ENCODE measurements around the gene ZNRD2.

The ZNRD2 gene

GRCh38 chr11:65610404-65610803, 40.1 kb downstream of the ZNRD2 start:
- DNase-seq (ENCODE audit: low spot score): no peak

DNA sequence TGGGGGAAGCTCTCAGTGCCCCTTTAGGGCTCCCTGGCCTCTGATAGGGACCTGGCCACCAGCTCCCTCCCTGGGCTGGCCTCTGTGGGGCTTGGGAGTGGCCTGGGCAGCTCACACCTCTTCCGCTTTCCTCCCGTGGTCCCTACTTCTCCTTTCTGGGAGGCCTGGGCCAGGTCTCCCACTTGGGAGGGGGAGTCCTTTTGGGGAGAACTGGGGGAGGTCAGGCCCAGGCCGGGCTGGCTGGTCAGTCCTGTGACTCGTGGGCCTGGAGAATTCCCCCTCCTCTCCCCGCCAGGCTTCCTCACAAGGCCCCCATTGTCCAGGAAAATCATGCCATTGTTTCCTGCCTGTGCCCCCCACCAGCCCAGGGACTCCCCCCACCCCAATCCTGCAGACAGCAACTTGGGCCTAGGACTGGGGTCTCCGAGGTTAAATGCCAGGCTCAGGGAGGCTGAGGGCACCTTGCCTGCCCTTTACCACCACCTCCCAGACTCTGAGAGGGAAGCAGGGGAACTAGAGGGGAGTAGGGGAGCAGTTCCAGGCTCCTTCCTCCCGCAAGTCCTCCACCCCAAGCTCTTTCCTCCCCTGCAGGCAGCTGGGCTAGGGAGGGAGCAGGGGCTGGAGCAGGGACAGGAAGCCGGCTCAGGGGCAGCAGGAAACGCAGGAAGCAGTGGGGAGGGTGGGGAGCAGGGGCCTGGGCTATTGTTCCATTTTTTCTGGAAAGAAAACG, 40.9 kb downstream of the ZNRD2 start:
- no peak for DNase-seq (ENCODE audit: low spot score)

GRCh38 chr11:65611758-65612603, 41.7 kb downstream of the ZNRD2 start:
- no peak for DNase-seq (ENCODE audit: low spot score)

DNA sequence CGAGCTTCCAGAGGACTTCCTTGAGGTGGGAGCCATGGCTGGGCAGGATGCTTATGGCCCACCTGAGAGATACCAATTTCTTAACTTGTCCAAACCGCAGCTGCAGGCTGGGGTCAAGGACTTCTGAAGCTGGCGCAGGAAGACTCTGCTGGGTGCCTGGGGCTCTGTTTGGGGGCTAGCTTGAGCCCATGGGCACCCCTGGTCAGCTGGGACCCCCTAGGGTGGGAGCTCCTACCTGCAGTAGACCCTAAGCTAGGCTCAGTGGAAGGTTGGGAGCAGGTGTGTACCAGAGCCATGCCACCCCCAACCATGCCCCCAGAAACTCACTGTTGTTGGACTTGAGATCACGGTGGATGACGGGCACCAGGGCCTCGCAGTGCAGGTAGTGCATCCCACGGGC, 42.4 kb downstream of the ZNRD2 start:
- DNase-seq (ENCODE audit: low spot score): no peak

- no peak for DNase-seq (ENCODE audit: low spot score)
Measured at GRCh38 chr11:65613091-65613928, 43.0 kb downstream of the ZNRD2 start.

DNA sequence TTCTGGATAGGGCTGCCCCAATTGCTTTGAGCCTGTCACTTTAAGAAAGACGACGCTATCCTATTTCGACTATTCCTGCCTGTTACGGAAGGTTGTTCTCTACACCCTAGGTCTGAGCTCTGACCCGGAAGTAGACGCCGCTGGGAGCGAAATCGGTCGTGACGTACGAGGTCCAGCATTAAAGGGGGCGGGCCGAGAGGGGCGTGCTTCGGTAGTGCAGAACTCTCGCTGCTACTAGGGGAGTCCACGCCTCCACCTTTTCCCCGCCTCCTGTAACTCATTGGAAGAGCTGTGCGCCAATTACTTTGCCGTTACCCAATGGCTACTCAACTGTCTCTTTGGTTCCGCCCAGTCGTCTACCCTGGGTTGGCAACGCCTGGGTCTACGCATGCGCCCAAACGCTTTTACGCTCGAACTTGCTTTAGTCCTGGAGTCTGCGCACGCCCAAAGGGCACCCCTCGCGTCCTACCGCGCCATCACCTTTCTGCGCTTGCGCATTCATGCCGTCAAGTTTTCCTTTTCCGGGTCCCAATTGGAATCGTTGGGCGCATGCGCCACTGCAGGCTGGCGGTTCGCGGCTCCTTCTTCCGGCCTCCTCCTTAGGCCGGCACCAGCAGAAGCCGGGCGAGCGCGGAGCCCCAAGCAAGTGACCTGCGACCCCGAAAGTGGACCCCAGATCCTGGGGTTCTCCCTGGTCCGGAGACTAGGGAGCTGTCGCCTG, 45.1 kb downstream of the ZNRD2 start, which contains the start of gene PCNX3:
PCNX3 (plus strand) TSS at position 548 of the 721 bp plus-strand sequence. CDS start 536 bp downstream, outside the sequence.
- DNase-seq (ENCODE audit: low spot score): peak; percentile 100

- DNase-seq (ENCODE audit: low spot score): peak; percentile 65
Measured at GRCh38 chr11:65615950-65616574, 45.8 kb downstream of the ZNRD2 start.

DNA sequence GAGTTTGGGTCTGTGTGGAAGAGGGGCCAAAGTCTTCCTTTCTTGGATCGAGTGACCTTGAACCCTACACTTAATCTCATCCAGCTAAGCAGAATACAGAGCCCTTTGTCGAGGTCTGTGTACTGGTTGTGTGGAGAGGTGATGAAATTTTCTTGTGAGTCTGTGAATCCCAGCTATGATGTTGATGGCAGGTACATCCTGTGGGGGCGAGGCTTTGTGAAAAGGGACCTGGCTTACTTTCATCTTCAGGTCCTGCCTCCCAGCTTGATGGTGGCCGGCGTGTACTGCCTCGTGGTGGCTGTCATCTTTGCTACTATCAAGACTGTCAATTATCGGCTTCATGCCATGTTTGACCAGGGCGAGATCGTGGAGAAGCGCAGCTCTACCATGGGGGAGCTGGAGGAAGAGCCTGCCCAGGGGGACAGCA, 46.3 kb downstream of the ZNRD2 start:
- DNase-seq (ENCODE audit: low spot score): peak; percentile 37

DNA sequence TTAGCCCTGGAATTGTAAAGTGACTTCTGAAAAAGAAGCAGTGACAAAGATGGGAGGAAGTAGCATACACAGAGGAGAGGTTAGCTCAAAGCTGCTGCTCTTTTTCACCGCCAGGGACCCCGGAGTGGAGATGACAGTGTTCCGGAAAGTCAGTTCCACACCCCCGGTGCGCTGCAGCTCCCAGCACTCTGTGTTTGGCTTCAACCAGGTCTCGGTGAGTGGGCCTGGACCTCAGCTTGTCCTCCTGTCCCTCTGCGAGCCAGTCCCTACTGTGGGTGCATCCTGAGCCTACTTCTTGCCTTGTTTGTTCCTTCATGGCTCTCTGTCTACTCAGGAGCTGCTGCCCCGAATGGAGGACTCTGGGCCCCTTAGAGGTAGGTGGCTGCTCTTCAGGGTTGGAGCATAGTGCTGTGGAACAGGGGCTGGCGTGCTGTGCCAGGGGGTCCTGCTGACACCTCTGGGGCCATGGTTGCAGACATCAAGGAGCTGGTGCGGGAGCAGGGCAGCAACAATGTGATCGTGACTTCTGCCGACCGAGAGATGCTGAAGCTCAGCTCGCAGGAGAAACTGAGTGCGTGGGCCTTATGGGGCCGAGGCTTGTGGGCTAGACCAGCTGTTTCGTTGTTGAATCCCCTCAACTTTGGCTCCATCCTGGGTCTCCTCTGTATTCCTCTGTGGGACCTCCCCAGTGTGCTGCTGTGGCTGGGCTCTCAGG, 47.0 kb downstream of the ZNRD2 start:
- no peak for DNase-seq (ENCODE audit: low spot score)

GRCh38 chr11:65617990-65618751, 47.9 kb downstream of the ZNRD2 start:
- no peak for DNase-seq (ENCODE audit: low spot score)

GRCh38 chr11:65618763-65619162, 48.5 kb downstream of the ZNRD2 start:
- DNase-seq (ENCODE audit: low spot score): no peak

- no peak for DNase-seq (ENCODE audit: low spot score)
Measured at GRCh38 chr11:65619281-65619928, 49.1 kb downstream of the ZNRD2 start.

DNA sequence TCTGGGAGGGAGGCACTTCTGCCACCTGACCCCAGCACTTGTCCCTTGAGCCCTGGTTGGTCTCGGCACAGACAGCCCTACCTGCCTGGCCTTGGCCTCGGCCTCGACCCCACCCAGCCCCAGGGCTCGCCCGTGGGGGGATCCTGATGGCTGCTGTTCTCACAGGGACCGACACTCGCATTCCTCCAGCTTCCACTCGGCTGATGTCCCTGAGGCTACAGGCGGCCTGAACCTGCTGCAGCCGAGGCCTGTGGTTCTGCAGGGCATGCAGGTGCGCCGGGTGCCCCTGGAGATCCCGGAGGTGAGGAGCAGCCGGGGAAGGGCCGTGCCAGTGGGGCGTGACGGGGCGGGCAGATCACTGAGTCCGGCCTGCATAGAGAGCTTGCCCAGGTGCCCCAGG, 50.4 kb downstream of the ZNRD2 start:
- no peak for DNase-seq (ENCODE audit: low spot score)

DNA sequence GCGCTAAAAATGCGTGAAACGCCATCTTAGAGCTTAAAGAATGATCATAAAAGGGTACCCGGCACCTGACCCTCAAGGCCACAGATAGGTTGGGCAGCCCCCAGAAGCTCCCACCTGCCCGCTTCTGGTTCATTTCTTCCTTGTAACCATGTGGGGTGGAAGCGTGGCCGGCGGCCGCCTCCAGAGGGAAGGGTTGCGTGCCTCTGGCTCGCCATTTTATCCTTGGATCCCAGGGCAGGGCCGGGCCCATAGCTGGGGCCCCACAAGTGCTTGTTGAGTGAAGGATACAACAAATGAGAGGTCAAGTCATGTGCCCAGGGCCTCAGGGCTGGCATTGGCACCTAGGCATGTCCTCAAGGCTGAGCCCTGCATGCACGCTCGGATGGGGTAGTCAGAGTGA, 51.2 kb downstream of the ZNRD2 start:
- DNase-seq (ENCODE audit: low spot score): no peak

Data from NAMALWA (cell line).